WTC11 (cell line): ENCODE measurements around the gene THSD8. TPM values are rescaled to one million over a fixed set of nuclear protein-coding genes. Genes with fewer than 3 reads are reported as not detected.

Source experiments
- ATAC-seq: fragments of 200-7000 bp; cut with Tn5 transposase; 2 replicates; pipeline ENCODE4 v1.10.0; 2021; ENCODE audit warnings: mild to moderate bottlenecking, moderate library complexity
- CTCF ChIA-PET: fragments of 300-600 bp; sonication (Branson Sonifier 250); formaldehyde crosslinking; loops from one replicate; lab custom pipeline; 2021; ENCODE audit warnings: antibody characterized with exemption; lab: Charles Lee
- POLR2A ChIA-PET: fragments of 350-600 bp; sonication (Branson Sonifier 250); formaldehyde crosslinking; loops from one replicate; lab custom pipeline; 2021; ENCODE audit warnings: antibody characterized with exemption; lab: Charles Lee
- DNase-seq: peaks from one replicate; pipeline ENCODE4 v3.0.0; 2021; ENCODE audit warnings: low spot score
- H3K27ac Mint-ChIP-seq: 2 replicates; pipeline ENCODE4 v1.8.0; 2021; ENCODE audit warnings: mixed read lengths
- H3K27me3 Mint-ChIP-seq: 2 replicates; pipeline ENCODE4 v1.8.0; 2021; ENCODE audit warnings: low read depth, mild to moderate bottlenecking, moderate library complexity, mixed read lengths
- H3K36me3 Mint-ChIP-seq: 2 replicates; pipeline ENCODE4 v1.8.0; 2021; ENCODE audit warnings: mixed read lengths
- H3K4me1 Mint-ChIP-seq: 2 replicates; pipeline ENCODE4 v1.8.0; 2022; ENCODE audit warnings: mixed read lengths
- H3K4me3 Mint-ChIP-seq: 2 replicates; pipeline ENCODE4 v1.8.0; 2021; ENCODE audit warnings: mild to moderate bottlenecking, moderate library complexity, mixed read lengths
- H3K9me3 Mint-ChIP-seq: 2 replicates; pipeline ENCODE4 v1.8.0; 2021; ENCODE audit warnings: mixed read lengths
- ARID4B ChIP-seq: sonication (generic); formaldehyde crosslinking; IDR thresholded peaks from 2 replicates; pipeline ENCODE4 v1.8.0; 2023; ENCODE audit warnings: missing genetic modification reagents, mild to moderate bottlenecking, borderline replicate concordance
- CREB1 ChIP-seq: sonication (generic); formaldehyde crosslinking; IDR thresholded peaks from 2 replicates; pipeline ENCODE4 v1.8.0; 2023; ENCODE audit warnings: mild to moderate bottlenecking, missing genetic modification reagents
- E2F1 ChIP-seq: sonication (generic); formaldehyde crosslinking; IDR thresholded peaks from 2 replicates; pipeline ENCODE4 v1.8.0; 2022; ENCODE audit warnings: mild to moderate bottlenecking, missing genetic modification reagents
- ELF4 ChIP-seq: sonication (generic); formaldehyde crosslinking; IDR thresholded peaks from 2 replicates; pipeline ENCODE4 v1.8.1; 2022; ENCODE audit warnings: low read depth, mild to moderate bottlenecking, moderate library complexity, missing genetic modification reagents
- ESRRA ChIP-seq: sonication (generic); formaldehyde crosslinking; IDR thresholded peaks from 2 replicates; pipeline ENCODE4 v1.8.1; 2022; ENCODE audit warnings: mild to moderate bottlenecking, missing genetic modification reagents, borderline replicate concordance
- HMGXB4 ChIP-seq: sonication (generic); formaldehyde crosslinking; IDR thresholded peaks from 2 replicates; pipeline ENCODE4 v1.8.1; 2023; ENCODE audit warnings: mild to moderate bottlenecking, moderate library complexity, missing genetic modification reagents
- JAZF1 ChIP-seq: fragments of 250-450 bp; sonication (Bioruptor Pico); IDR thresholded peaks from 2 replicates; pipeline ENCODE4 v1.9.0; 2021; ENCODE audit warnings: moderate library complexity, mild to moderate bottlenecking, inconsistent platforms
- MAX ChIP-seq: sonication (generic); formaldehyde crosslinking; IDR thresholded peaks from 2 replicates; pipeline ENCODE4 v1.8.0; 2022; ENCODE audit warnings: mild to moderate bottlenecking, missing genetic modification reagents
- MYBL2 ChIP-seq: sonication (generic); formaldehyde crosslinking; IDR thresholded peaks from 2 replicates; pipeline ENCODE4 v1.8.1; 2023; ENCODE audit warnings: mild to moderate bottlenecking, moderate library complexity, missing genetic modification reagents
- NR3C1 ChIP-seq: sonication (generic); formaldehyde crosslinking; conservative IDR thresholded peaks from 2 replicates; pipeline ENCODE4 v1.8.1; 2023; ENCODE audit warnings: low read depth, mild to moderate bottlenecking, missing genetic modification reagents
- PRDM15 ChIP-seq: sonication (generic); formaldehyde crosslinking; IDR thresholded peaks from 2 replicates; pipeline ENCODE4 v1.8.0; 2022; ENCODE audit warnings: missing genetic modification reagents
- SMAD3 ChIP-seq: sonication (generic); formaldehyde crosslinking; IDR thresholded peaks from 2 replicates; pipeline ENCODE4 v1.8.0; 2022; ENCODE audit warnings: missing genetic modification reagents, mild to moderate bottlenecking, borderline replicate concordance
- SP1 ChIP-seq: sonication (generic); formaldehyde crosslinking; conservative IDR thresholded peaks from 2 replicates; pipeline ENCODE4 v1.8.1; 2022; ENCODE audit warnings: missing genetic modification reagents
- TEAD1 ChIP-seq: sonication (generic); formaldehyde crosslinking; IDR thresholded peaks from 2 replicates; pipeline ENCODE4 v1.8.0; 2022; ENCODE audit warnings: mild to moderate bottlenecking, missing genetic modification reagents
- ZNF232 ChIP-seq: sonication (generic); formaldehyde crosslinking; IDR thresholded peaks from 2 replicates; pipeline ENCODE4 v1.8.0; 2022; ENCODE audit warnings: mild to moderate bottlenecking, missing genetic modification reagents
- ZNF263 ChIP-seq: sonication (generic); formaldehyde crosslinking; IDR thresholded peaks from 2 replicates; pipeline ENCODE4 v1.8.1; 2022; ENCODE audit warnings: low read depth, mild to moderate bottlenecking, moderate library complexity, missing genetic modification reagents
- ZNF317 ChIP-seq: sonication (generic); formaldehyde crosslinking; IDR thresholded peaks from 2 replicates; pipeline ENCODE4 v1.8.1; 2023; ENCODE audit warnings: low read depth, mild to moderate bottlenecking, moderate library complexity, missing genetic modification reagents, borderline replicate concordance
- ZNF396 ChIP-seq: fragments of 250-450 bp; sonication (Bioruptor Pico); IDR thresholded peaks from 2 replicates; pipeline ENCODE4 v1.8.0; 2021; ENCODE audit warnings: mild to moderate bottlenecking, moderate library complexity, borderline replicate concordance
- ZNF532 ChIP-seq: fragments of 250-450 bp; sonication (Bioruptor Pico); IDR thresholded peaks from 2 replicates; pipeline ENCODE4 v1.9.0; 2021; ENCODE audit warnings: mild to moderate bottlenecking, borderline replicate concordance
- total RNA-seq: library from RNA; stranded (reverse); gene quantifications from 3 replicates; pipeline ENCODE4 v1.2.3, GENCODE V29; 2021

Gene THSD8
- total RNA-seq, 1 experiment from 2014 or later = 30.1 TPM

- TF ChIP-seq ARID4B (CRISPR knock-in tag) (peak; percentile 79; the same call in 1 of the 2 replicates), ESRRA (0 out of 2 replicates have a peak, but pooled peaks have one; percentile 56), MYBL2 (no peak), TEAD1 (CRISPR knock-in tag) (0 out of 2 replicates have a peak, but pooled peaks have one; percentile 15), HMGXB4 (CRISPR knock-in tag) (peak; percentile 63; the same call in 1 of the 2 replicates), PRDM15 (CRISPR knock-in tag) (0 out of 2 replicates have a peak, but pooled peaks have one; percentile 39), MAX (CRISPR knock-in tag) (peak; percentile 95), ZNF396 (CRISPR knock-in tag) (no peak), CREB1 (peak; percentile 67; the same call in 1 of the 2 replicates), E2F1 (CRISPR knock-in tag) (0 out of 2 replicates have a peak, but pooled peaks have one; percentile 78), JAZF1 (CRISPR knock-in tag) (no peak), SP1 (CRISPR knock-in tag) (peak; percentile 95)
These were observed 4.6 kb downstream of the THSD8 start, which contains the start of gene RNASEH2A (continued) for GRCh38 chr19:12806242-12807081.

- no peaks in the 10 kb centered on the region for H3K4me1 Mint-ChIP-seq
- no peak for ATAC-seq
- H3K27ac Mint-ChIP-seq = no peak overlapping the region
- no peaks in the 10 kb centered on the region for H3K27me3 Mint-ChIP-seq
- ChIA-PET POLR2A (interaction anchor here (1.5 kb wide), 1 partner anchor 9 kb away, joined by 4 read pairs; the partner anchor contains the start of gene RNASEH2A), CTCF (interaction anchor here (1.4 to 3.6 kb wide), 3 partner anchors 9 to 32 kb away, joined by 4 to 11 read pairs (median 10); partner anchors contain the start of gene RNASEH2A)
- no peak for DNase-seq
- peaks cover 19% of the 10 kb centered on the region for H3K36me3 Mint-ChIP-seq
- H3K9me3 Mint-ChIP-seq = no peaks in the 10 kb centered on the region
- no peak overlapping the region for H3K4me3 Mint-ChIP-seq
- TF ChIP-seq NR3C1 (CRISPR knock-in tag) = no peak
- TF ChIP-seq ZNF532 = no peak
- TF ChIP-seq ELF4 (CRISPR knock-in tag) = no peak
- TF ChIP-seq ZNF232 = no peak
- TF ChIP-seq SMAD3 (CRISPR knock-in tag) = no peak
- no peak for TF ChIP-seq CREB1
- TF ChIP-seq ZNF263 (CRISPR knock-in tag) = no peak
- TF ChIP-seq ZNF317 (CRISPR knock-in tag) = no peak
These were observed 13.2 kb downstream of the THSD8 start for GRCh38 chr19:12815088-12815487.
